Measurements from ENCODE around the gene SHC2.

DNA sequence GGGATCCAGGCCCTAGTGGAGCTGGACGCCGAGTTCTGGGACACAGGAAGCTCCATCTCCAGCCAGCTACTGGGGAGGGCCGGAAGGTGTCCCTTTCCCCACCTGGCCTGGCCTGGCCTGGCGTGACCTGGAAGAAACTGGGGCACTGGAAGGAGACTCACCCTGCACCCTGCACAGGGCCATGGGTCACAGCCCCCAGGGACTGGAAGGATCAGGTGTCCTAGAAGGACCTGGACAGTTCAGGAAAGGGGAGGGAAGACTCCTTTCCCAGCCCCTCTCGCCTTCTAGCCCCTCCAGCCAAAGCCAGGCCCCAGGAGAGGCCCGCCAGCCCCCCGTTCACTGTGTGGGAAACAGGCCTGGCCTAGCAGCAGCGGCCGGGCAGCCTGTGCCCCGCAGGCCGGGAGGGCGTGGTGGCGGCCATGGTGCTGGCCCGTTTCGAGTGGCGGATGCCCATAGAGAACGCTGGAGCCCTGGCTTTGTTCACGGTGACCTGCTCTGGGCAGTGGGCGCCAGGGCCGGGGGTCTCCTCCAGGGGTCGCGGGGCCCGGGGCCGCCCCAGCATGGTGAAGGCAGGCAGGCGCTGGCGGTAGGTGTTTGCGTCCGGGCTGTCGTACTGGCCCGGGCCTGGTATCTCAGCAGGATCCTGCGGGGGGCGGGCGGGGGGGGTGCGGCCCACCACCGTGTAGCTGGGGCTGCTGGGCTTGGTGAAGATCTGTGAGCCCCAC lies 2.8 kb upstream of the SHC2 start:
- TF ChIP-seq, protein P1, sequence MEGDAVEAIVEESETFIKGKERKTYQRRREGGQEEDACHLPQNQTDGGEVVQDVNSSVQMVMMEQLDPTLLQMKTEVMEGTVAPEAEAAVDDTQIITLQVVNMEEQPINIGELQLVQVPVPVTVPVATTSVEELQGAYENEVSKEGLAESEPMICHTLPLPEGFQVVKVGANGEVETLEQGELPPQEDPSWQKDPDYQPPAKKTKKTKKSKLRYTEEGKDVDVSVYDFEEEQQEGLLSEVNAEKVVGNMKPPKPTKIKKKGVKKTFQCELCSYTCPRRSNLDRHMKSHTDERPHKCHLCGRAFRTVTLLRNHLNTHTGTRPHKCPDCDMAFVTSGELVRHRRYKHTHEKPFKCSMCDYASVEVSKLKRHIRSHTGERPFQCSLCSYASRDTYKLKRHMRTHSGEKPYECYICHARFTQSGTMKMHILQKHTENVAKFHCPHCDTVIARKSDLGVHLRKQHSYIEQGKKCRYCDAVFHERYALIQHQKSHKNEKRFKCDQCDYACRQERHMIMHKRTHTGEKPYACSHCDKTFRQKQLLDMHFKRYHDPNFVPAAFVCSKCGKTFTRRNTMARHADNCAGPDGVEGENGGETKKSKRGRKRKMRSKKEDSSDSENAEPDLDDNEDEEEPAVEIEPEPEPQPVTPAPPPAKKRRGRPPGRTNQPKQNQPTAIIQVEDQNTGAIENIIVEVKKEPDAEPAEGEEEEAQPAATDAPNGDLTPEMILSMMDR (IDR thresholded peaks at IDR 0.05): no peak
- TF ChIP-seq POLR2A (IDR thresholded peaks at IDR 0.05): no peak
